ENCODE results near the gene UNC13D.

- TF ChIP-seq, protein P1, sequence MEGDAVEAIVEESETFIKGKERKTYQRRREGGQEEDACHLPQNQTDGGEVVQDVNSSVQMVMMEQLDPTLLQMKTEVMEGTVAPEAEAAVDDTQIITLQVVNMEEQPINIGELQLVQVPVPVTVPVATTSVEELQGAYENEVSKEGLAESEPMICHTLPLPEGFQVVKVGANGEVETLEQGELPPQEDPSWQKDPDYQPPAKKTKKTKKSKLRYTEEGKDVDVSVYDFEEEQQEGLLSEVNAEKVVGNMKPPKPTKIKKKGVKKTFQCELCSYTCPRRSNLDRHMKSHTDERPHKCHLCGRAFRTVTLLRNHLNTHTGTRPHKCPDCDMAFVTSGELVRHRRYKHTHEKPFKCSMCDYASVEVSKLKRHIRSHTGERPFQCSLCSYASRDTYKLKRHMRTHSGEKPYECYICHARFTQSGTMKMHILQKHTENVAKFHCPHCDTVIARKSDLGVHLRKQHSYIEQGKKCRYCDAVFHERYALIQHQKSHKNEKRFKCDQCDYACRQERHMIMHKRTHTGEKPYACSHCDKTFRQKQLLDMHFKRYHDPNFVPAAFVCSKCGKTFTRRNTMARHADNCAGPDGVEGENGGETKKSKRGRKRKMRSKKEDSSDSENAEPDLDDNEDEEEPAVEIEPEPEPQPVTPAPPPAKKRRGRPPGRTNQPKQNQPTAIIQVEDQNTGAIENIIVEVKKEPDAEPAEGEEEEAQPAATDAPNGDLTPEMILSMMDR (IDR thresholded peaks at IDR 0.05): no peak
- TF ChIP-seq POLR2AphosphoS5 (IDR thresholded peaks at IDR 0.05): no peak
- no peak for TF ChIP-seq EP300 (IDR thresholded peaks at IDR 0.05; ENCODE audit: low read depth)
These were observed 20.8 kb downstream of the UNC13D start for GRCh38 chr17:75823257-75824041.

Measured in transverse colon (tissue), 4 donors.